SU-DHL-6 (cell line): ENCODE data around the gene SRP14.

Experiments
- EZH2phosphoT487 ChIP-seq: fragments of 200-600 bp; sonication (generic), shearing (Covaris generic); conservative IDR thresholded peaks from 2 replicates; pipeline ENCODE4 v1.6.1; 2018; ENCODE audit warnings: mild to moderate bottlenecking, antibody characterized with exemption, low read length, moderate library complexity, mixed read lengths
- TF ChIP-seq, protein P1 (sequence below): fragments of 200-600 bp; sonication (generic); IDR thresholded peaks from one replicate; pipeline ENCODE4 v1.5.1; 2017; ENCODE audit warnings: antibody characterized with exemption, mild to moderate bottlenecking, low read length, moderate library complexity; ENCODE audit not compliant: insufficient read depth, poor library complexity, severe bottlenecking

DNA sequence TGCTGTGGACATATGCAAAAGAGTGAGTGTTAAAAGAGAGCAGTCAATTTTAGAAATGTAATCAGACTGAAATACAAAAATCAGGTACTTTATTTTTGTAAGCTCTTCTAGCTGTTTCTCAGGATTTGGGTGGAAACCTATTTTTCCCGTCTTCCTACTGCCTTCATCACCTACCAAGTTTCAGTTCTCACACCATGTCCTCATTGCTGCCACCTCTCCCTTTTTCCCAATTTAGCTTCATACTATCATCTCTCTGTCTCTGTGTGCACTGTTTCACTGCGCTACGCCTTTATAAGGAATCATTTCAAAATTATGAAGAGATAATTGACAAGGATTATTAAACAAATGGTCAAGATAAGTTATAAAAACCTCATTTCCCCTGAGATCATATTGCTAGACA, 7.7 kb downstream of the SRP14 start:
- TF ChIP-seq, protein P1, sequence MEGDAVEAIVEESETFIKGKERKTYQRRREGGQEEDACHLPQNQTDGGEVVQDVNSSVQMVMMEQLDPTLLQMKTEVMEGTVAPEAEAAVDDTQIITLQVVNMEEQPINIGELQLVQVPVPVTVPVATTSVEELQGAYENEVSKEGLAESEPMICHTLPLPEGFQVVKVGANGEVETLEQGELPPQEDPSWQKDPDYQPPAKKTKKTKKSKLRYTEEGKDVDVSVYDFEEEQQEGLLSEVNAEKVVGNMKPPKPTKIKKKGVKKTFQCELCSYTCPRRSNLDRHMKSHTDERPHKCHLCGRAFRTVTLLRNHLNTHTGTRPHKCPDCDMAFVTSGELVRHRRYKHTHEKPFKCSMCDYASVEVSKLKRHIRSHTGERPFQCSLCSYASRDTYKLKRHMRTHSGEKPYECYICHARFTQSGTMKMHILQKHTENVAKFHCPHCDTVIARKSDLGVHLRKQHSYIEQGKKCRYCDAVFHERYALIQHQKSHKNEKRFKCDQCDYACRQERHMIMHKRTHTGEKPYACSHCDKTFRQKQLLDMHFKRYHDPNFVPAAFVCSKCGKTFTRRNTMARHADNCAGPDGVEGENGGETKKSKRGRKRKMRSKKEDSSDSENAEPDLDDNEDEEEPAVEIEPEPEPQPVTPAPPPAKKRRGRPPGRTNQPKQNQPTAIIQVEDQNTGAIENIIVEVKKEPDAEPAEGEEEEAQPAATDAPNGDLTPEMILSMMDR: no peak
- no peak for TF ChIP-seq EZH2phosphoT487
